KOPT-K1 (cell line): ENCODE results near the gene SLC41A1.
A peak's percentile ranks its signal among the peaks of the same experiment; 100 is the strongest.

Source experiments
- H3K27ac ChIP-seq: fragments of 200-600 bp; sonication (generic); 2 replicates; pipeline ENCODE4 v1.5.1; 2016; ENCODE audit warnings: antibody characterized with exemption, mild to moderate bottlenecking, low read depth, low read length; ENCODE audit not compliant: poor library complexity, severe bottlenecking
- H3K36me3 ChIP-seq: fragments of 200-600 bp; sonication (generic); 2 replicates; pipeline ENCODE4 v1.5.1; 2017; ENCODE audit warnings: antibody characterized with exemption, mild to moderate bottlenecking, low read length, moderate library complexity; ENCODE audit not compliant: insufficient read depth
- H3K9me3 ChIP-seq: fragments of 200-600 bp; sonication (generic); 2 replicates; pipeline ENCODE4 v1.5.1; 2017; ENCODE audit warnings: antibody characterized with exemption, low read length, mild to moderate bottlenecking; ENCODE audit not compliant: insufficient read depth, poor library complexity, severe bottlenecking

The SLC41A1 gene

GRCh38 chr1:205785446-205785845 is 27.6 kb downstream of the SLC41A1 start:
- no peaks in the 10 kb centered on the region for H3K9me3 ChIP-seq
- H3K36me3 ChIP-seq: peaks cover 8% of the 10 kb centered on the region; the same call in 1 of the 2 replicates
- no peak overlapping the region for H3K27ac ChIP-seq

GRCh38 chr1:205783904-205784303 is 29.1 kb downstream of the SLC41A1 start:
- Histone ChIP-seq H3K36me3 (no peaks in the 10 kb centered on the region), H3K9me3 (no peaks in the 10 kb centered on the region), H3K27ac (no peak overlapping the region)

GRCh38 chr1:205783433-205783795 is 29.6 kb downstream of the SLC41A1 start:
- H3K27ac ChIP-seq: no peak overlapping the region
- H3K36me3 ChIP-seq: no peaks in the 10 kb centered on the region
- no peaks in the 10 kb centered on the region for H3K9me3 ChIP-seq

- Histone ChIP-seq H3K36me3 (no peaks in the 10 kb centered on the region), H3K9me3 (no peaks in the 10 kb centered on the region), H3K27ac (no peak overlapping the region)
These were observed 30.2 kb downstream of the SLC41A1 start for GRCh38 chr1:205782627-205783432.

- Histone ChIP-seq H3K27ac (no peak overlapping the region), H3K9me3 (no peaks in the 10 kb centered on the region), H3K36me3 (no peaks in the 10 kb centered on the region)
These were observed 32.7 kb downstream of the SLC41A1 start for GRCh38 chr1:205780335-205780734.

GRCh38 chr1:205777994-205778393 is 35.0 kb downstream of the SLC41A1 start:
- H3K27ac ChIP-seq: no peak overlapping the region
- no peaks in the 10 kb centered on the region for H3K36me3 ChIP-seq
- no peaks in the 10 kb centered on the region for H3K9me3 ChIP-seq

- peak overlapping the region; percentile 56 for H3K27ac ChIP-seq
These were observed 37.3 kb downstream of the SLC41A1 start for GRCh38 chr1:205775717-205776056.

GRCh38 chr1:205775015-205775716 is 37.8 kb downstream of the SLC41A1 start, which contains the start of gene RAB29:
RAB29 (minus strand) TSS chr1:205775482; CDS start chr1:205774956, 526 bp downstream.
- H3K9me3 ChIP-seq: no peaks in the 10 kb centered on the region
- peaks cover 5% of the 10 kb centered on the region; the same call in 1 of the 2 replicates for H3K36me3 ChIP-seq
- peak within 1 kb of the TSS; percentile 56 for H3K27ac ChIP-seq

More at GRCh38 chr1:205775717-205776056, 37.3 kb downstream of the SLC41A1 start:
- Histone ChIP-seq H3K36me3 (no peaks in the 10 kb centered on the region), H3K9me3 (no peaks in the 10 kb centered on the region)

- Histone ChIP-seq H3K36me3 (peaks cover 7% of the 10 kb centered on the region; the same call in 1 of the 2 replicates), H3K9me3 (no peaks in the 10 kb centered on the region), H3K27ac (peak overlapping the region; percentile 56)
These were observed 38.6 kb downstream of the SLC41A1 start for GRCh38 chr1:205774198-205775014.

GRCh38 chr1:205772607-205773032 is 40.4 kb downstream of the SLC41A1 start:
- Histone ChIP-seq H3K27ac (no peak overlapping the region), H3K9me3 (no peaks in the 10 kb centered on the region), H3K36me3 (peaks cover 7% of the 10 kb centered on the region; the same call in 1 of the 2 replicates)

- Histone ChIP-seq H3K9me3 (no peaks in the 10 kb centered on the region), H3K27ac (no peak overlapping the region), H3K36me3 (peaks cover 7% of the 10 kb centered on the region; the same call in 1 of the 2 replicates)
These were observed 42.4 kb downstream of the SLC41A1 start for GRCh38 chr1:205770618-205771017.

GRCh38 chr1:205769641-205770365 is 43.2 kb downstream of the SLC41A1 start:
- no peak overlapping the region for H3K27ac ChIP-seq
- H3K36me3 ChIP-seq: peaks cover 7% of the 10 kb centered on the region; the same call in 1 of the 2 replicates
- H3K9me3 ChIP-seq: no peaks in the 10 kb centered on the region

- H3K27ac ChIP-seq: no peak overlapping the region
- H3K9me3 ChIP-seq: no peaks in the 10 kb centered on the region
- peaks cover 7% of the 10 kb centered on the region; the same call in 1 of the 2 replicates for H3K36me3 ChIP-seq
These were observed 45.8 kb downstream of the SLC41A1 start for GRCh38 chr1:205767248-205767647.

GRCh38 chr1:205766570-205766969 is 46.4 kb downstream of the SLC41A1 start:
- peaks cover 7% of the 10 kb centered on the region; the same call in 1 of the 2 replicates for H3K36me3 ChIP-seq
- H3K27ac ChIP-seq: no peak overlapping the region
- no peaks in the 10 kb centered on the region for H3K9me3 ChIP-seq
